ENCODE measurements around the gene SYPL2. TPM values are rescaled to one million over a fixed set of nuclear protein-coding genes. Genes with fewer than 3 reads are reported as not detected.

Gene SYPL2
- total RNA-seq, 1 experiment from 2014 or later, result 1.3 TPM

DNA sequence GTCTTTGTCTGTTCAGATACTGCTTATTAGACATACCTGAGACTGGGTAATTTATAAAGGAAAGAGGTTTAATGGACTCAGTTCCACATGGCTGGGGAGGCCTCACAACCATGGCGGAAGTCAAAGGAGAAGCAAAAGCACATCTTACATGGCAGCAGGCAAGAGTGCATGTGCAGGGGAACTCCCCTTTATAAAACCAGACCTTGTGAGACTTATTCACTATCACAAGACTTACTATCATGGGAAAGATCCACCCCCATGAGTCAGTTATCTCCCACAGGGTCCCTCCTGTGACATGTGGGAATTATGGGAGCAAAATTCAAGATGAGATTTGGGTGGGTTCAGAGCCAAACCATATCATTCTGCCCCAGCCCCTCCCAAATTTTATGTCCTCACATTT is 33.0 kb upstream of the SYPL2 start:
- no peak overlapping the region for H3K27ac ChIP-seq (ENCODE audit: low read depth, low read length)
- ChIA-PET POLR2A (no interaction called here), RAD21 (ENCODE audit: low non-redundant PET in 1 of 2, low total read pairs in 2 of 2, uncharacterized antibody in 2 of 2, unreplicated experiment in 2 of 2) (no interaction called here), CTCF (no interaction called here)
- DNase-seq (ENCODE audit: low read depth, low spot score), result no peak
- ATAC-seq, result no peak
- peaks cover 0 to 3% of the 10 kb centered on the region in 2 experiments; a peak in 1 of 4 replicates for H3K9me3 ChIP-seq (ENCODE audit: control insufficient read depth in 1 of 2, insufficient read depth in 1 of 2, low read depth in 1 of 2, low read length in 2 of 2)
- H3K9me2 ChIP-seq (ENCODE audit: insufficient read depth), result no peaks in the 10 kb centered on the region
- no peaks in the 10 kb centered on the region for H3K36me3 ChIP-seq (ENCODE audit: control insufficient read depth in 1 of 2, insufficient read depth in 2 of 2, low read length in 2 of 2)
- H3K4me2 ChIP-seq (ENCODE audit: low read length), result no peak overlapping the region
- no peaks in the 10 kb centered on the region for H4K20me1 ChIP-seq (ENCODE audit: insufficient read depth)
- no TSS peak for BruUV-seq (replicated peaks)
- H3K9ac ChIP-seq (ENCODE audit: low read length), result no peak overlapping the region
- H3K79me2 ChIP-seq (ENCODE audit: insufficient read depth, low read length), result no peaks in the 10 kb centered on the region
- H2AFZ ChIP-seq (ENCODE audit: low read depth, low read length, poor library complexity, severe bottlenecking), result no peak overlapping the region
- H3K4me1 ChIP-seq (ENCODE audit: control insufficient read depth in 1 of 2, insufficient read depth in 2 of 2, low read length in 2 of 2), result peaks cover 0 to 3% of the 10 kb centered on the region in 2 experiments; a peak in 2 of 4 replicates
- no peak overlapping the region for H3K4me3 ChIP-seq (replicated peaks in 1 of 2; ENCODE audit: low read depth in 1 of 2, low read length in 2 of 2)
- intact Hi-C loops (cut with micrococcal nuclease), result no loop called here
- TF ChIP-seq ZNF274 (IDR thresholded peaks at IDR 0.05; ENCODE audit: low read depth, low read length) (no peak), SIN3A (IDR thresholded peaks at IDR 0.05; ENCODE audit: low read depth) (no peak), EGR1 (IDR thresholded peaks at IDR 0.05; ENCODE audit: low read depth) (no peak), RAD21 (IDR thresholded peaks at IDR 0.05; ENCODE audit: low read depth) (no peak), POLR2AphosphoS5 (IDR thresholded peaks at IDR 0.05; ENCODE audit: low read depth, low read length) (no peak), YY1 (IDR thresholded peaks at IDR 0.05; ENCODE audit: extremely low read depth, insufficient replicate concordance, low read depth, low read length) (no peak), CBX3 (IDR thresholded peaks at IDR 0.05; ENCODE audit: low read depth) (no peak)
- TF ChIP-seq, protein P1, sequence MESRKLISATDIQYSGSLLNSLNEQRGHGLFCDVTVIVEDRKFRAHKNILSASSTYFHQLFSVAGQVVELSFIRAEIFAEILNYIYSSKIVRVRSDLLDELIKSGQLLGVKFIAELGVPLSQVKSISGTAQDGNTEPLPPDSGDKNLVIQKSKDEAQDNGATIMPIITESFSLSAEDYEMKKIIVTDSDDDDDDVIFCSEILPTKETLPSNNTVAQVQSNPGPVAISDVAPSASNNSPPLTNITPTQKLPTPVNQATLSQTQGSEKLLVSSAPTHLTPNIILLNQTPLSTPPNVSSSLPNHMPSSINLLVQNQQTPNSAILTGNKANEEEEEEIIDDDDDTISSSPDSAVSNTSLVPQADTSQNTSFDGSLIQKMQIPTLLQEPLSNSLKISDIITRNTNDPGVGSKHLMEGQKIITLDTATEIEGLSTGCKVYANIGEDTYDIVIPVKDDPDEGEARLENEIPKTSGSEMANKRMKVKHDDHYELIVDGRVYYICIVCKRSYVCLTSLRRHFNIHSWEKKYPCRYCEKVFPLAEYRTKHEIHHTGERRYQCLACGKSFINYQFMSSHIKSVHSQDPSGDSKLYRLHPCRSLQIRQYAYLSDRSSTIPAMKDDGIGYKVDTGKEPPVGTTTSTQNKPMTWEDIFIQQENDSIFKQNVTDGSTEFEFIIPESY (IDR thresholded peaks at IDR 0.05; ENCODE audit: extremely low read depth, insufficient replicate concordance, low read length), result no peak
- TF ChIP-seq, protein P2, sequence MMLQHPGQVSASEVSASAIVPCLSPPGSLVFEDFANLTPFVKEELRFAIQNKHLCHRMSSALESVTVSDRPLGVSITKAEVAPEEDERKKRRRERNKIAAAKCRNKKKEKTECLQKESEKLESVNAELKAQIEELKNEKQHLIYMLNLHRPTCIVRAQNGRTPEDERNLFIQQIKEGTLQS (IDR thresholded peaks at IDR 0.05), result no peak
- TF ChIP-seq, protein P3, sequence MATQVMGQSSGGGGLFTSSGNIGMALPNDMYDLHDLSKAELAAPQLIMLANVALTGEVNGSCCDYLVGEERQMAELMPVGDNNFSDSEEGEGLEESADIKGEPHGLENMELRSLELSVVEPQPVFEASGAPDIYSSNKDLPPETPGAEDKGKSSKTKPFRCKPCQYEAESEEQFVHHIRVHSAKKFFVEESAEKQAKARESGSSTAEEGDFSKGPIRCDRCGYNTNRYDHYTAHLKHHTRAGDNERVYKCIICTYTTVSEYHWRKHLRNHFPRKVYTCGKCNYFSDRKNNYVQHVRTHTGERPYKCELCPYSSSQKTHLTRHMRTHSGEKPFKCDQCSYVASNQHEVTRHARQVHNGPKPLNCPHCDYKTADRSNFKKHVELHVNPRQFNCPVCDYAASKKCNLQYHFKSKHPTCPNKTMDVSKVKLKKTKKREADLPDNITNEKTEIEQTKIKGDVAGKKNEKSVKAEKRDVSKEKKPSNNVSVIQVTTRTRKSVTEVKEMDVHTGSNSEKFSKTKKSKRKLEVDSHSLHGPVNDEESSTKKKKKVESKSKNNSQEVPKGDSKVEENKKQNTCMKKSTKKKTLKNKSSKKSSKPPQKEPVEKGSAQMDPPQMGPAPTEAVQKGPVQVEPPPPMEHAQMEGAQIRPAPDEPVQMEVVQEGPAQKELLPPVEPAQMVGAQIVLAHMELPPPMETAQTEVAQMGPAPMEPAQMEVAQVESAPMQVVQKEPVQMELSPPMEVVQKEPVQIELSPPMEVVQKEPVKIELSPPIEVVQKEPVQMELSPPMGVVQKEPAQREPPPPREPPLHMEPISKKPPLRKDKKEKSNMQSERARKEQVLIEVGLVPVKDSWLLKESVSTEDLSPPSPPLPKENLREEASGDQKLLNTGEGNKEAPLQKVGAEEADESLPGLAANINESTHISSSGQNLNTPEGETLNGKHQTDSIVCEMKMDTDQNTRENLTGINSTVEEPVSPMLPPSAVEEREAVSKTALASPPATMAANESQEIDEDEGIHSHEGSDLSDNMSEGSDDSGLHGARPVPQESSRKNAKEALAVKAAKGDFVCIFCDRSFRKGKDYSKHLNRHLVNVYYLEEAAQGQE (IDR thresholded peaks at IDR 0.05; ENCODE audit: low read depth), result no peak
- H3K27me3 ChIP-seq (ENCODE audit: insufficient read depth, low read length), result no peaks in the 10 kb centered on the region
